Brain microvascular endothelial cell (primary cell): Measurements from ENCODE around the gene TNFRSF19.

Source experiments
- DNase-seq: peaks from one replicate; pipeline ENCODE4 v3.0.0-alpha.2; 2020
- H3K27ac ChIP-seq: fragments of 250-450 bp; sonication (Bioruptor Pico); 2 replicates; pipeline ENCODE4 v1.5.1; 2020; ENCODE audit warnings: mild to moderate bottlenecking, moderate library complexity
- H3K27me3 ChIP-seq: fragments of 250-450 bp; sonication (Bioruptor Pico); replicated peaks from 2 replicates; pipeline ENCODE4 v1.5.1; 2020; ENCODE audit warnings: mild to moderate bottlenecking
- H3K36me3 ChIP-seq: fragments of 250-450 bp; sonication (Bioruptor Pico); replicated peaks from 2 replicates; pipeline ENCODE4 v1.5.1; 2020; ENCODE audit warnings: mild to moderate bottlenecking
- H3K4me3 ChIP-seq: 2 replicates; pipeline ENCODE4 v1.5.1; 2011; ENCODE audit warnings: low read depth, mild to moderate bottlenecking, control low read depth, low read length, moderate library complexity
- CTCF ChIP-seq: IDR thresholded peaks from 2 replicates; pipeline ENCODE4 v1.5.1; 2011; ENCODE audit warnings: low read depth, mild to moderate bottlenecking, moderate library complexity, low read length, control low read depth, inconsistent platforms; ENCODE audit errors: missing control alignments
- in situ Hi-C: cut with HindIII; loops from 2 replicates; pipeline ENCODE4 v1.10.0; 2017; ENCODE audit warnings: low sequenced_read_pairs, low pct_ligation_motif_present

TNFRSF19 gene

GRCh38 chr13:23552171-23552570 is 18.0 kb upstream of the TNFRSF19 start:
- DNase-seq = no peak
- no peak overlapping the region for H3K4me3 ChIP-seq
- no peaks in the 10 kb centered on the region for H3K36me3 ChIP-seq
- H3K27me3 ChIP-seq = no peaks in the 10 kb centered on the region
- H3K27ac ChIP-seq = no peak overlapping the region
- no peak for TF ChIP-seq CTCF
- in situ Hi-C loops = loop anchor here (10.0 kb wide), 1 partner anchor 77 kb away; no protein-coding TSS in a partner anchor

- no peaks in the 10 kb centered on the region for H3K36me3 ChIP-seq
- TF ChIP-seq CTCF = no peak
- H3K27me3 ChIP-seq = no peaks in the 10 kb centered on the region
- H3K27ac ChIP-seq = no peak overlapping the region
- DNase-seq = no peak
- in situ Hi-C loops = loop anchor here (10.0 kb wide), 1 partner anchor 78 kb away; no protein-coding TSS in a partner anchor
- H3K4me3 ChIP-seq = no peak overlapping the region
These were observed 17.6 kb upstream of the TNFRSF19 start for GRCh38 chr13:23552661-23553060.

GRCh38 chr13:23554000-23554399 is 16.2 kb upstream of the TNFRSF19 start:
- Histone ChIP-seq H3K27ac (no peak overlapping the region), H3K27me3 (no peaks in the 10 kb centered on the region), H3K4me3 (no peak overlapping the region), H3K36me3 (no peaks in the 10 kb centered on the region)
- TF ChIP-seq CTCF = no peak
- DNase-seq = no peak
- in situ Hi-C loops = loop anchor here (10.0 kb wide), 1 partner anchor 79 kb away; no protein-coding TSS in a partner anchor

GRCh38 chr13:23557043-23557442 is 13.2 kb upstream of the TNFRSF19 start:
- in situ Hi-C loops = loop anchor here (10.0 kb wide), 1 partner anchor 82 kb away; no protein-coding TSS in a partner anchor

GRCh38 chr13:23557733-23558132 is 12.5 kb upstream of the TNFRSF19 start:
- no peak for TF ChIP-seq CTCF
- DNase-seq = no peak
- in situ Hi-C loops = loop anchor here (10.0 kb wide), 1 partner anchor 83 kb away; no protein-coding TSS in a partner anchor
- H3K27me3 ChIP-seq = no peaks in the 10 kb centered on the region
- no peak overlapping the region for H3K4me3 ChIP-seq
- H3K36me3 ChIP-seq = no peaks in the 10 kb centered on the region
- H3K27ac ChIP-seq = no peak overlapping the region

More at GRCh38 chr13:23557043-23557442, 13.2 kb upstream of the TNFRSF19 start:
- Histone ChIP-seq H3K36me3 (no peaks in the 10 kb centered on the region), H3K27me3 (no peaks in the 10 kb centered on the region), H3K27ac (no peak overlapping the region), H3K4me3 (no peak overlapping the region)
- no peak for TF ChIP-seq CTCF
- no peak for DNase-seq
